Measurements from ENCODE around the gene HHATL. TPM values are rescaled to one million over a fixed set of nuclear protein-coding genes. Genes with fewer than 3 reads are reported as not detected.

HHATL gene
- total RNA-seq, 1 donor from 2014 or later, result 1.0 TPM

- Histone ChIP-seq H3K27me3 (ENCODE audit: low read depth) (no peaks in the 10 kb centered on the region), H3K36me3 (peaks cover 17% of the 10 kb centered on the region), H3K9me3 (no peaks in the 10 kb centered on the region), H3K27ac (no peak overlapping the region), H3K4me3 (no peak overlapping the region), H3K4me1 (peaks cover 29% of the 10 kb centered on the region)
- DNase-seq, result no peak
- no peak for TF ChIP-seq CTCF (IDR thresholded peaks at IDR 0.05)
- intact Hi-C loops (cut with DNase I), result no loop called here
- no peak for ATAC-seq
These were observed 44.9 kb downstream of the HHATL start for GRCh38 chr3:42657675-42658074.

- H3K27ac ChIP-seq, result no peak overlapping the region
- ATAC-seq (no peak), DNase-seq (no peak)
- H3K4me1 ChIP-seq, result peaks cover 37% of the 10 kb centered on the region
- TF ChIP-seq CTCF (IDR thresholded peaks at IDR 0.05), result no peak
- intact Hi-C loops (cut with DNase I), result no loop called here
- H3K36me3 ChIP-seq, result peaks cover 17% of the 10 kb centered on the region
- H3K27me3 ChIP-seq (ENCODE audit: low read depth), result no peaks in the 10 kb centered on the region
- H3K9me3 ChIP-seq, result no peaks in the 10 kb centered on the region
- no peak overlapping the region for H3K4me3 ChIP-seq
These were observed 45.7 kb downstream of the HHATL start for GRCh38 chr3:42656680-42657610.

DNA sequence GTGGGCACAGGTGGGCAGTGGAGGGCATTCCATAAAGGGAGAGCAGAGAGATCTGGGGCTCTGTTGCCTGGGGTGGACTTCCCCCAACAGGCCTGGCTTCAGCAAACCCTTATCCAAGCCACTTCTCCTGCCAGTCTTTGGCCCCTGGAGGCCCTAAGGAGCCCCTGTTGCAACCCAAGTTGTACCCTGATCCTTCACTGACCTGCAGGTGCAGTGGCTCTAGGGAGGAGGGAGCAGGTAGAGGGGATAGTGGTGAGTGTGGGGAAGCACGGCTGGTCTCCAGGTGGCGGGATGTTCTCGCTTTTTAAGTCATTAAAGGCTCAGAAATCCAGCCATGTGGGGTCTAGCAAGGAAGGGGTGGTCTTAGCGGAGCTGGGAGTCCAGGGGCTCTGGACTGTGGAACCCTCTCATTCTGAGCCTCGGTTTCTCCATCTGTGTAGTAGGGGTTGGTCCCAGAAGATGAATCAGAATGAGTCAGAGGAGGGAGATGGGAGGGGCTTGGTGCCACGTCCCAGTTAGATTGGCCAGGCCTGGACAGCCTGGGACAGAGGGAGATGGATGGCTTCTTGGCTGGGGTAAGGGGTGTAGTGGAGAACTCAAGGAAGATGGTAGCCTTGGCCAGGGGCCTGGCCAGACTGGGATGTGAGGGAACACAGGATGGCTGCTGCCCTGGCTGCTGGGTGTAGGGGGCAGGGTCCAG, 46.5 kb downstream of the HHATL start:
- H3K9me3 ChIP-seq, result no peaks in the 10 kb centered on the region
- DNase-seq, result no peak
- H3K4me1 ChIP-seq, result peaks cover 43% of the 10 kb centered on the region
- H3K4me3 ChIP-seq, result no peak overlapping the region
- peaks cover 17% of the 10 kb centered on the region for H3K36me3 ChIP-seq
- no peak for ATAC-seq
- intact Hi-C loops (cut with DNase I), result no loop called here
- no peak for TF ChIP-seq CTCF (IDR thresholded peaks at IDR 0.05)
- H3K27ac ChIP-seq, result peak overlapping the region; percentile 85
- no peaks in the 10 kb centered on the region for H3K27me3 ChIP-seq (ENCODE audit: low read depth)

DNA sequence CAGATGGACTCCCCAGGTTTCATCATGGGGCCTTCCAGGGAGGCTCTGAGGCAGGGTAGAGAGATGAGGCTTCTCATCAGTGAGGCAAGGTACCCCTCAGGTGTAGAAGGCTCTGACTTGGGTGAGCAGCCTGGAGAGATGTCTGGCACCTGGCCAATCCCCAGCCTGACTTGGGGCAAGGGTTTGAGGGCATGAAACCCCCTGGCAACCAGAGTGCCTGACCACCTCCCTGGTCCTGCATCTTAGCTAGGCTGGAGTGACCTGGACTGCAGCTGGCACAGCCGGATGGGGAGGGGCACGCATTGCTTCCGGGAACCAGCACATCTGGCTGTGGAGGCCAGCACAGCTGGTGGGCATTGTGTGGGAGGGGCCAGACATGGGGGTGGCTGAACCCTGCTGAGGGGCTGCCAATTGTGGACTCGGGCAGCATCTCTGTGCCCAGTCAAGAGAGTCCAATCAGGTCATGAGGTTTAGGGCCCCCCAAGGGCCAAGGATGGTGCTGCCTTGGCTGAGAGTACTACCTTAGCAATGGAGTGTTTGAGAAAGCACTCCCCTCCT, 47.2 kb downstream of the HHATL start:
- H3K27me3 ChIP-seq (ENCODE audit: low read depth), result no peaks in the 10 kb centered on the region
- H3K36me3 ChIP-seq, result peaks cover 17% of the 10 kb centered on the region
- no peak for TF ChIP-seq CTCF (IDR thresholded peaks at IDR 0.05)
- peak overlapping the region; percentile 93 for H3K4me3 ChIP-seq
- peaks cover 43% of the 10 kb centered on the region for H3K4me1 ChIP-seq
- peak overlapping the region; percentile 85 for H3K27ac ChIP-seq
- ATAC-seq (no peak), DNase-seq (no peak)
- intact Hi-C loops (cut with DNase I), result no loop called here
- H3K9me3 ChIP-seq, result no peaks in the 10 kb centered on the region

GRCh38 chr3:42654331-42655201, 48.0 kb downstream of the HHATL start:
- Histone ChIP-seq H3K27me3 (ENCODE audit: low read depth) (no peaks in the 10 kb centered on the region), H3K4me1 (peaks cover 43% of the 10 kb centered on the region), H3K36me3 (peaks cover 18% of the 10 kb centered on the region), H3K27ac (peak overlapping the region; percentile 85), H3K4me3 (peak overlapping the region; percentile 93), H3K9me3 (no peaks in the 10 kb centered on the region)
- intact Hi-C loops (cut with DNase I), result no loop called here
- DNase-seq, result no peak
- TF ChIP-seq CTCF (IDR thresholded peaks at IDR 0.05), result peak; percentile 15
- ATAC-seq, result peak; percentile 52 to 69

Data from lower lobe of right lung (tissue), 2 donors.